ENCODE results near the gene HDAC4. TPM values are rescaled to one million over a fixed set of nuclear protein-coding genes. Genes with fewer than 3 reads are reported as not detected.

HDAC4 gene
- total RNA-seq, 2 experiments from 2014 or later, result 25.2 to 65.1 TPM

DNA sequence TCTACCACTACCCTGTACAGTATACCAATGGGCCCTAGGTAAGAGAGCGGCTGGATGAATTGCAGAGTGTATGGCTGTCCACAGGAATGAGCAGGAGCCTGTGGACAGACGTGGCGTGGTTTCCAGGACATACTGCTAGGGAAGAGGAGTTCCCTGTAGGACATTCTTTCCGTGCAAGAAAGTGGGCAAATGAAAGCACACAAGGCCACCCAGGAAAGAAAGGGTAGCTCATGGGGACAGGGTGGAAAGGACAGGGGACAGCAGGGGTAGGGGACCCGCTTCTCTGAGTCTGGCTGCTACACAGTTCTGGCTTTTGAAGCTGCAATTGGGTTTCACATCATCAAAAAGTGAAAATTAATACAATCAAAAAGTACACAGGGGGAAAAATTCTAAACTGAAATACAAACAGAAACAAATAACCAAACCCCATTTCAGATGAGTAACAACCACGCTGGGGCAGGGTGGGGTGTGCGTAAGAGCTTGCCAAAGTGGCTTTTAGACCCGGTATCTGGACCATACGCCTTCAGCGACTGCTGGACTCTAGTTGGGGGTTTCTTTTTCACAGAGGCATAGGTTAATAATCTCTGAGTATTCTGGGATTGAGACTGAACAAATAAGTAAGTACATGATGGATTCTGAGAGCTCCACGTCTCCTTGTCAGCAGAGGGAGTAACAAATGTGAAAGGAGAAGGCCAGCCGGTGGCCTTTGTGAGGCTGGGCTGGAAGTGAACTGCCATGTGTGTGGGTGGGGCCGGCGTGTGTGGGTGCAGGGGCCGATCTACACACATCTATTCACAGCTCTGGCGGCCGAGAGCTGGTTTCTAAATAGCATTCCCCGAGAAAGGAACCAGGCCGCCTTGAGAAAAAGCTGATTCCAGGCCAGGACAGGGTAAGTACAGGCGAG, 84.0 kb downstream of the HDAC4 start:
- Mint-ChIP-seq H3K9me3 (ENCODE audit: low read depth) (peaks cover 2% of the 10 kb centered on the region), H3K36me3 (peaks cover 18% of the 10 kb centered on the region), H3K4me1 (peaks cover 53% of the 10 kb centered on the region), H3K4me3 (no peak overlapping the region), H3K27me3 (no peaks in the 10 kb centered on the region), H3K27ac (peak overlapping the region; percentile 56)
- ATAC-seq (no peak), DNase-seq (peak; percentile 38)
- CTCF ChIA-PET, result interaction anchor here (1.0 to 2.0 kb wide), 3 partner anchors 11 to 41 kb away, joined by 4 to 9 read pairs (median 6); no protein-coding TSS in a partner anchor

DNA sequence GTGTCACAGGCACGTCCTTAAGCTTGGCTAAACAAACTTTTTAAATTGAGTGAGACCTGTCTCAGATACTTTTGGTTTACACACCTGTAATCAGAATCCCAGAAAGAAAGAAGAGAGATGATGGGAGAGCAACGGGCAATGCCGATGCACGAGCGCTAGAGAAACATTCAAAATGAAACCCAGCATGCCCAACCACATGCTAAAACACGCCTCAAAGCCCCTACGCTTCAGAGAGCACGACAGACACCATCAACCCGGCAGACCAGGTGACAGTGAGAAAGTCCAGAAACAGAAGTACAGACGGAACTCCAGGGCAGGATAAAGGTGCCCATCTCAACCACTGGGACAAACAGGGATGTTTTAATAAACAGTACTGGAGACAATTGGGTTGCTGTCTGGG, 85.5 kb downstream of the HDAC4 start:
- peaks cover 12% of the 10 kb centered on the region for H3K36me3 Mint-ChIP-seq
- peaks cover 41% of the 10 kb centered on the region for H3K4me1 Mint-ChIP-seq
- peaks cover 2% of the 10 kb centered on the region for H3K9me3 Mint-ChIP-seq (ENCODE audit: low read depth)
- no peaks in the 10 kb centered on the region for H3K27me3 Mint-ChIP-seq
- peak overlapping the region; percentile 0 for H3K27ac Mint-ChIP-seq
- CTCF ChIA-PET, result interaction anchor here (0.8 to 1.4 kb wide), 2 partner anchors 11 to 15 kb away, joined by 3 to 4 read pairs; no protein-coding TSS in a partner anchor
- DNase-seq (peak; percentile 48), ATAC-seq (peak; percentile 69)
- no peak overlapping the region for H3K4me3 Mint-ChIP-seq

DNA sequence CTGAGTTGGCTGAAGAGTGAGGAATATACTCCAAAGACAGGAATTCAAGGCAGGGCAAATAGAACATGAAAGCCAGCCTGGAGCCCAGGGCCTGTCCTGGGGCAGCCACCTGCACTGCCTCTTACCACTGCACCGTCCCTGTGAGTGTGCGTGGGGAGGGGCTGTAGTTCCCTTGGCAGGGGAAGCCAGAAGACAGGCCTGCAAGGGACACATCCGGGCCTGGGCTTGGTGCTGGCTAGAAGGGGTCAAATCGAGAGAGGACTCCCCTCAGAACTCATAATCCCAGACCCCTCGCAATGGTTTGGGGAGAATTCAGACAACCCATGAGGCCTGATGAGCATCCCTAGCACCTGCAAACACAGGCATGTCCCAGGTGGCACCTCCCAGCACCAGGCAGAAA, 87.0 kb downstream of the HDAC4 start:
- H3K36me3 Mint-ChIP-seq, result peaks cover 12% of the 10 kb centered on the region
- peaks cover 2% of the 10 kb centered on the region for H3K9me3 Mint-ChIP-seq (ENCODE audit: low read depth)
- DNase-seq, result peak; percentile 30
- no peak overlapping the region for H3K4me3 Mint-ChIP-seq
- no peak for ATAC-seq
- H3K4me1 Mint-ChIP-seq, result peaks cover 33% of the 10 kb centered on the region
- CTCF ChIA-PET, result no interaction called here
- no peaks in the 10 kb centered on the region for H3K27me3 Mint-ChIP-seq
- no peak overlapping the region for H3K27ac Mint-ChIP-seq

DNA sequence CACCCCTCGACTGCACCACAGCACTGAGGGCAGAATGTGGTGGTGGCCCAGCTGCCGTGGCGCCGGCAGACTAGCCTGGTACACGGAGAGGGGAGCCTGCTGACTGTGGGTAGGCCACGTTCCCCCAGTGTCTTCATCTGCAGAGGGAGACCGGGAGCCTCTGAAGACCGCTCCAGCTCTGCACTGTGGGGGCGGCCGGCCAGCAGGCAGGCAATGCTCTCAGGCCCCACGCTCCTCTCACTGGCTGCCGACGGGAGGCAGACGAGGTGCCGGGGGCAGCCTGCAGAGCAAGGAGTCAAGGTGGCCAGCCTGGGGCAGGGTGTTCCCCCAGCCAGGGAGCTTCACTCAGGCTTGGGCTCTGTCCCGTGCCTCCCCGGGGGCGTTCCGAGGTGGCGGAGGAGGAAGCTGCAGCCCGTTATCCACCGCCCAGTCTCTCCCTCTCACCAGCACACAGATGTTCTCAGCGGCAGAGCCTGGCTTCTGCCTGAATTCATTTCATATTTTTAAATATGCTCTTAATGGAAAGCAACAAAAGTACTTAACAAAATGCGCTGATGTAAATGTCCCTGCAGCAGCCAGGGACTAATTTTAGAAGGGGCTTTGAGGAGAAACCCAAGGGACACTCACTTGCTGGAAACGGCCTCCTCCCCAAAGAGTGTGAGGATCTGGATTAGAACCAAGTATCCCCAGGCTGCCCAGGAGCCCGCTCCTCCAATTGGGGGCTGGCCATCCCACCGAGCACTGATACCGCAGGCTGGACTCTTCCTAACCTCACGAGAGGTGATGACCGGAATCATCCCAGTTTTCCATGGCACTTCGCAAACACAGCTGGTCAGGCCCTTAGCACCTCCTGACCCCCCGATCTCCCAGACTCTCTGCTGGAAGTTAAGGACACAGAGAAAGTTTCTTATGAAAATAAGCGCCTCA, 87.8 kb downstream of the HDAC4 start:
- Mint-ChIP-seq H3K27ac (no peak overlapping the region), H3K4me3 (no peak overlapping the region), H3K27me3 (no peaks in the 10 kb centered on the region), H3K4me1 (peaks cover 27% of the 10 kb centered on the region), H3K36me3 (peaks cover 12% of the 10 kb centered on the region), H3K9me3 (ENCODE audit: low read depth) (peaks cover 2% of the 10 kb centered on the region)
- ATAC-seq, result no peak
- CTCF ChIA-PET, result no interaction called here
- DNase-seq, result peak; percentile 36

DNA sequence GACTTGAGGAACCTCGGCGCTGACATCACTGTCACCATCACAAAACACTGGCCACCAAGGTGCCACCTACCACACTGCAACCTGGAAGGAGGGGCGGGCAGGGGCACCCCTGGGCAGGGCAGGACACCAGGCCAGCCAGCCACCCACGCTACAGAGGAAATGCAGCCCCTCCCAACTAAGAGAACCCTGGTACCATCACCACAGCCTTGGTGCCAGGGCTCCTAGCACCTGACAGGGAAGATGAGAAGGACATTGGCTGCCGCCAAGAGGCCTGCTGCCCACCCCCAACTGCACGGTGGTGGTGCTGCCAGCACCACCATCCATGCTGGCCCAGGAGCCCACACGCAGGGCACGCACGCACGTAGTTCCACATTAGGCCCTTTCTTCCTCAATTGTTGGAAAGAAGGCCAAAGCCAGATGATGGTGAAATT, 88.7 kb downstream of the HDAC4 start:
- CTCF ChIA-PET, result no interaction called here
- peak; percentile 23 for DNase-seq

DNA sequence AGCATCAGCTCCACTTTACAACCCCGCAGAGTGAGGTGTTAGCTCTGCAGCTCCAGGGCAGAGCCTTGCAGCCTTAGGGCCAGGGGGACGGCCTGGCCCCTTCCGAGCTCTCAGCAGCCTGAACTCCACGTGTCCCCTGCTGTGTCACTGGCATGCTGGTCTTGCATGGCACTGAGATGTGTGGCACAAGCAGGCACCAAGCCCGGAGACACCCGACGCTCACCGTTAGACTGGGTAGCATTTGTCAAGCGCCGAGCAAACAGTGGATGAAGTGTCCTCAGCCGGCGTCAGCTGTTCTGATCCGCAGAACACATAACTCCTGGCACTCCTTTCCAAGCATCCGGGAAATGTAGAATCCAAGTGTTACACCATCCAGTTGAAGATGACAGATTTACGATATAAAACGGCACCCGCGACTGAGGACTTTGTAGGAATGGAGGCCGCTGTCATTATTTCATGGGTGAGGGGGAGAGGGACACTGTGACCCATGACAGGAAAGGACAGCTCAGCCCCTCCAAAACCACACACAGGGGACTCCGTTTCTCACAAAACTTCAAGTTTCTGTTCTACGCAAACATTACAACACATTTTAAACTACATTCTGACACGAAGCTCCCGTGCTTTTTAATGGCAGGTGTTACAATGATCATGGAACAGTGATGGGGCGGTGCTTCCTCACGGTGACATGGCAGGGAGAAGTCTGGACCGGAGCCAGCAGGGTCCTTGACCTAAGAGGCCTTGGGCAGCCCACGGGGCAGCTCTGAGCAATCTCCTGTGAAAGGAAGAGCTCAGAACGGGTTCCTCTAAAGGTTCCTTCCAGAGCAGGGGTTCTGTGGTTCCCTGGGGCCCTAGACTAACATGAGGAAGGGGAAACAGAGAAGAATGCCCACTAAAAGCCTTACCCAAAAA, 89.4 kb downstream of the HDAC4 start:
- CTCF ChIA-PET, result no interaction called here
- peaks cover 2% of the 10 kb centered on the region for H3K9me3 Mint-ChIP-seq (ENCODE audit: low read depth)
- no peaks in the 10 kb centered on the region for H3K27me3 Mint-ChIP-seq

More for the DNA sequence above, 88.7 kb downstream of the HDAC4 start:
- Mint-ChIP-seq H3K27ac (no peak overlapping the region), H3K36me3 (peaks cover 12% of the 10 kb centered on the region), H3K4me1 (peaks cover 22% of the 10 kb centered on the region), H3K9me3 (ENCODE audit: low read depth) (peaks cover 2% of the 10 kb centered on the region), H3K27me3 (no peaks in the 10 kb centered on the region), H3K4me3 (no peak overlapping the region)
- no peak for ATAC-seq

DNA sequence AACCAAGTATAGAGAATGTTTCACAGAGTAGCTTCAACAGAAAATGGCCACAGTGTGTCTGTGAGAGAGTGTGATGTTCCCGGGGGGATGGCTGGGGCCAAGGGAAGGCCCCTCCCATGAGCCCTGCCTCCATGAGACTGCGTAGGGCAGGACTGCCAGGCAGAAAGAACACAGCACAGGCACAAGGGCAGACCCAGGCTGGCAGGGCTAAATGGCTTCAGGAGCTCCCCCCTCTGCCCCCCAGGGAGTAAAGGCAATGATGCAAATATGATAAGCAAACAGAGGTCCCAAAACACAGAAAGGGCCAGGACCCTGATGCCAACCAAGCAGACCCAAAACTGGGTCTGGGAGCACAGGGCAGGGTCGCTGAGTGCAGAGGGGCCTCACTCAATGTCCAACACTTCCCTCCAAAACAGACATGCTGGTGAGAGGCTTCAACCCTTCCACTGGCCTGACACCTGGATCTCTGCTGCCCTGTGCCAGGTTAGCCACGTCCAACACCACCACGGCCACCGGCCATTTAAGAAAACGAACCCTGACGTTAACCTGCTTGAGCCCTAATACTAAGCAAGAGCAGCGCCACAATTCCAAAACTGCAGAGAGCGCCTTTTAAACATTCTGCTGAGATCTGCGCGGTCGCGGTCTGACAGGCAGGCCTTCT, 90.3 kb downstream of the HDAC4 start:
- H3K4me1 Mint-ChIP-seq, result peaks cover 17% of the 10 kb centered on the region
- H3K27me3 Mint-ChIP-seq, result no peaks in the 10 kb centered on the region
- H3K4me3 Mint-ChIP-seq, result no peak overlapping the region
- DNase-seq (no peak), ATAC-seq (no peak)
- no peak overlapping the region for H3K27ac Mint-ChIP-seq
- H3K9me3 Mint-ChIP-seq (ENCODE audit: low read depth), result peaks cover 2% of the 10 kb centered on the region
- peaks cover 14% of the 10 kb centered on the region for H3K36me3 Mint-ChIP-seq
- CTCF ChIA-PET, result no interaction called here

More for the DNA sequence above, 89.4 kb downstream of the HDAC4 start:
- DNase-seq, result peak; percentile 14
- Mint-ChIP-seq H3K4me1 (peaks cover 16% of the 10 kb centered on the region), H3K4me3 (no peak overlapping the region), H3K27ac (no peak overlapping the region), H3K36me3 (peaks cover 12% of the 10 kb centered on the region)
- ATAC-seq, result no peak

DNA sequence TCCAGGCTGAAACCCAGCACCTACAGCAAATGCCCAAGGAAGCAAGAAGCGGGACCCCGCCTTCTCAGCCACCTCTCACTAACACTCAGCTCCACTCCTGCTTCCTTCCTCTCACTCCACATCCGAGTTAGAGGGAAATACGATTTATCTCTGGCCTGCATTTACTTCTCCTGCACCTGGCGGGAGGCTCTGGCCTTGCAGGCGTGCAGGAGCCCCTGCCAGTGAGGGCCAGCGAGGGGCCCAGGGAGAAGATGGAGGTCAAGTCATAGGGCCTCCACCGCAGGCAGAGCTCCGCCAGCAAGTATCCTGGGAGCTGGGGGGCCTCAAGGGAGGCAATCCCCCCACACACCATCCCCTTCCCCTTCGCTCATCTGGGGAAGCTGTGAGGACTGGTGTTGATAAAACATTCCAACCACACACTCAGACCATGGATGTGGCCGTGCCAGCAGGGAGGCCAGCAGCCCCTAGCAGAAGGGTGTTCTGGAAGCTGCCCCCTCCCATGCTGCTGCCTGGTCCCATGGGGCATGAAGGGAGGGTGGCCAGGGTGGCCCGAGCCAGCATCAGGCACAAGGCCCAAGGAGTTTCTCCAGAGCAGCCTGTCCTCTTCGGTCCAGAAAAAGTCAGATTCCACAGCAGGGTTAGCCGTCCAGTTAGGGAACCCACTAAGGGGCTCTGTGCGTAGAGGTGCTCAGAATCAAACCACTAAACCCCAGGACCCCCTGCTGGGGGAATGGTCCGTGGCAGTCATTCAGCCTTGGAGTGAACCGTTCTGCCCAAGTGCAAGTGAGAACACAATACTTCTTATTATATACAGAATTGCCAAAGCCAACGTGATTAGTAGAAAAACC, 91.2 kb downstream of the HDAC4 start:
- CTCF ChIA-PET, result no interaction called here
- ATAC-seq (no peak), DNase-seq (peak; percentile 34)
- Mint-ChIP-seq H3K4me3 (no peak overlapping the region), H3K9me3 (ENCODE audit: low read depth) (peaks cover 2% of the 10 kb centered on the region), H3K27ac (peak overlapping the region; percentile 25), H3K27me3 (no peaks in the 10 kb centered on the region), H3K4me1 (peaks cover 17% of the 10 kb centered on the region), H3K36me3 (peaks cover 8% of the 10 kb centered on the region)

DNA sequence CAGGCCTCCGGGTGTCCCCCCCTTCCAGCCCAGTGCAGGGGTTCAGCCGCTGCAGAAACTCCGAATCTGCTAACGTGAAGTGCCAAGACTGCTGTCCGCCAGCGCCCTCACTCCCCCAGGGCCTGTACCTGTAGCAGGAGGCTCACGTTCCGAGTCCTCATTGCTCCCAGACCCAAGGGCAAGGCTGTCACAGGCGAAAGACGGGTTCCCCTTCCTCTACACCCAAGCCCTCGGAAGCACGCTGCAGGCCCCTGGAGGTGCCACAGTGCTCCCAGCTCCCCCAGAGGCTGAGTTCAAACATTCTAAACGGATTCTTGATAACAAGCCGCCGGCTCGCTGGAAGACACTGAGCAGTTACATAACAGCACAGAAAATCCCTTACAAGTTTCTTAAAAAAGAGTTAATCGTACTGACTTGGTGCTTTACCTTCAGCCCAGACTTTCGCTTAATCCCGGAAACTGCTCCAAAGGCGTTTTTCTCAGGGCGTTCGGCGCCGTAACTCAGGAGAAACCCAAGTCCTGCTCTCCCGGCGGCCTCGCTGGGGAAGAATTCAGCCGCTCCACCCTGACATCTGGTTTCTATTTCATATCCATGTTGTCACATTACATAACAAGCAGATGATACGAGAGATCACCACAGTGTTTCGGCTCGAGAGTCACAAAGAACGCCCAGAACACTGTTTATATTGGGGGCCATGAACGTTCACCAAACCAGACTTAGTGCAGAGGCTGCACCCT, 92.0 kb downstream of the HDAC4 start:
- Mint-ChIP-seq H3K27ac (no peak overlapping the region), H3K4me1 (peaks cover 23% of the 10 kb centered on the region), H3K27me3 (no peaks in the 10 kb centered on the region), H3K36me3 (peaks cover 2% of the 10 kb centered on the region), H3K9me3 (ENCODE audit: low read depth) (no peaks in the 10 kb centered on the region), H3K4me3 (no peak overlapping the region)
- CTCF ChIA-PET, result no interaction called here
- DNase-seq (peak; percentile 26), ATAC-seq (no peak)

DNA sequence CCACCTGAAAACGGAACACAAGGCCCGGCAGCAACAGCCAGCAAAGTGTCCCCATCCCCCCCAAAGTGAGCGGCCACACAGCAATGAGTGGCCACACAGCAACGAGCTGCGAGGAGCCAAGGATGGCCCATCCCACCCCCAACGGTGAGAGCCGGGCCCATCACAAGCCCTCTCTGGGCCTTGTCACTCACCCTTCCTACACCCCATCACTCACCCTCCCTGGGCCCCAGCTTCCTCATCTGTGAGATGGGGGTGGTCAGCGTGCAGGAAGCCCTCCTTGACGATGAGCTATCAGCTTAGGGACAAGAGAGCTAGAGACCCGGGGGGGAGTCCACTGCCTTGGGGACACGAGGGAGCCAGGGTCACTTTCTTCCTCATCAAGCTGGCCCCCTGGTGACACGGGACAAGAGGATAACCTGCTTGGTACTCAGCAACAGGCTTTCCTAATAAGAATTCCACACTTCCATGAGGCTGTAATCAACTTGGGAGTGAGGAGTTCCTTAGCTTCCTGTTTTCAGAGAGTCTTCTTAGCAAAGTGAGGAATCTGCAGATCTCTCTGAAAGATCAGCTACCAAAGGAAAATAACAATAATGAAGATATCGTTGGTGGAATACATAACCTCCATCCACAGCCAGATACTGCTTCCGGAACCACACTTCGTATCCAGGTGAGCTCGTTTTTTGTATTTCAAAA, 92.8 kb downstream of the HDAC4 start:
- ATAC-seq (no peak), DNase-seq (no peak)
- Mint-ChIP-seq H3K27ac (no peak overlapping the region), H3K36me3 (peaks cover 4% of the 10 kb centered on the region), H3K9me3 (ENCODE audit: low read depth) (no peaks in the 10 kb centered on the region), H3K4me3 (no peak overlapping the region), H3K27me3 (no peaks in the 10 kb centered on the region), H3K4me1 (peaks cover 30% of the 10 kb centered on the region)
- CTCF ChIA-PET, result no interaction called here

DNA sequence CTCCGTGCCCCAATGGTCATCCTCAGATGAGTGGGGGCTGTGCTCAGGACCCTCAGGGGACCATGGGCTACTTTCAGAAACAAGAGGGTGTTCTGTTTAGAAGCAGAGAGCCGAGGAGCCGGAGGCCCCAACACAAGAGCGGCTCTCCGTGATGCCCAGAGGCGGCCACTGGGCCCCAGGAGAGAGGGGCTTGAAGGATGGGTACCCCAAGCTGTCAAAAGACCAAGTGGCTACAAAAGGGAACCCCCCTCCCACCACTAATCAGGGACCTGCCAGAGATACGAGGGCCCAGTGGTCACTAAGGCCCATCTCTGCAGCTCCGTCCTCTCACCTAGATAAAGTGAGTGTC, 93.6 kb downstream of the HDAC4 start:
- ATAC-seq (no peak), DNase-seq (no peak)
- no peaks in the 10 kb centered on the region for H3K9me3 Mint-ChIP-seq (ENCODE audit: low read depth)
- peaks cover 36% of the 10 kb centered on the region for H3K4me1 Mint-ChIP-seq
- H3K36me3 Mint-ChIP-seq, result peaks cover 4% of the 10 kb centered on the region
- no peak overlapping the region for H3K27ac Mint-ChIP-seq
- H3K4me3 Mint-ChIP-seq, result no peak overlapping the region
- no peaks in the 10 kb centered on the region for H3K27me3 Mint-ChIP-seq
- CTCF ChIA-PET, result interaction anchor here (1.3 kb wide), 1 partner anchor 12 kb away, joined by 3 read pairs; no protein-coding TSS in a partner anchor

Data from activated CD8-positive, alpha-beta memory T cell treated with anti-CD3 and anti-CD28 coated beads, Interleukin-2, amount 10 ng/mL, durations not matched to agents 7 days and 5 days (primary cell).